Neural progenitor cell (in vitro differentiated cells): ENCODE results near the gene CHST6. TPM values are rescaled to one million over a fixed set of nuclear protein-coding genes. Genes with fewer than 3 reads are reported as not detected.
"Not testable (repeated sequence)": the region's sequence is repeated elsewhere in the genome, so short reads cannot be mapped to it uniquely, and the experiment has no call there.

Experiments
- DNase-seq: peaks from one replicate; pipeline ENCODE4 v3.0.0-alpha.2; 2016; ENCODE audit warnings: low spot score
- H2AFZ ChIP-seq: fragments of 200-600 bp; sonication (generic); replicated peaks from 2 replicates; pipeline ENCODE4 v1.6.1; 2016; ENCODE audit warnings: antibody characterized with exemption
- H3F3A ChIP-seq: fragments of 200-600 bp; sonication (generic); 2 replicates; pipeline ENCODE4 v1.6.1; 2016; ENCODE audit warnings: antibody characterized with exemption, low read depth
- H3K27ac ChIP-seq: fragments of 200-600 bp; sonication (generic); 2 replicates; pipeline ENCODE4 v1.5.1; 2016; ENCODE audit warnings: mild to moderate bottlenecking
- H3K27me3 ChIP-seq: fragments of 200-600 bp; sonication (generic); 2 replicates; pipeline ENCODE4 v1.6.1; 2016; ENCODE audit warnings: mild to moderate bottlenecking, moderate library complexity
- H3K36me3 ChIP-seq: fragments of 200-600 bp; sonication (generic); 2 replicates; pipeline ENCODE4 v1.5.1; 2016
- H3K4me1 ChIP-seq: fragments of 200-600 bp; sonication (generic); 2 replicates; pipeline ENCODE4 v1.6.1; 2016; ENCODE audit warnings: mixed run types
- H3K4me2 ChIP-seq: fragments of 200-600 bp; sonication (generic); 2 replicates; pipeline ENCODE4 v1.6.1; 2016
- H3K4me3 ChIP-seq: fragments of 200-600 bp; sonication (generic); 2 replicates; pipeline ENCODE4 v1.5.1; 2016
- H3K79me2 ChIP-seq: fragments of 200-600 bp; sonication (generic); 2 replicates; pipeline ENCODE4 v1.6.1; 2016; ENCODE audit warnings: low read depth
- H3K9ac ChIP-seq: fragments of 200-600 bp; sonication (generic); 2 replicates; pipeline ENCODE4 v1.6.1; 2016
- H3K9me3 ChIP-seq: fragments of 200-600 bp; sonication (generic); 2 replicates; pipeline ENCODE4 v1.5.1; 2016; ENCODE audit warnings: low read depth
- H4K20me1 ChIP-seq: fragments of 200-600 bp; sonication (generic); 2 replicates; pipeline ENCODE4 v1.6.1; 2016; ENCODE audit warnings: low read depth
- H3K27ac Mint-ChIP-seq: 3 replicates; pipeline ENCODE4 v1.8.0; 2021; ENCODE audit warnings: mixed read lengths
- H3K27me3 Mint-ChIP-seq: 2 replicates; pipeline ENCODE4 v1.8.0; 2022; ENCODE audit warnings: low read depth, mild to moderate bottlenecking, inconsistent platforms, moderate library complexity, mixed read lengths; ENCODE audit not compliant: insufficient read depth
- H3K36me3 Mint-ChIP-seq: 3 replicates; pipeline ENCODE4 v1.8.0; 2021; ENCODE audit warnings: mixed read lengths
- H3K4me1 Mint-ChIP-seq: 3 replicates; pipeline ENCODE4 v1.8.0; 2021; ENCODE audit warnings: mixed read lengths
- H3K4me3 Mint-ChIP-seq: 3 replicates; pipeline ENCODE4 v1.8.0; 2021; ENCODE audit warnings: mild to moderate bottlenecking, moderate library complexity, mixed read lengths
- H3K9me3 Mint-ChIP-seq: 3 replicates; pipeline ENCODE4 v1.8.0; 2020; ENCODE audit warnings: mixed read lengths
- EZH2 ChIP-seq: fragments of 200-600 bp; sonication (generic); IDR thresholded peaks from 2 replicates; pipeline ENCODE4 v1.6.1; 2017; ENCODE audit warnings: antibody characterized with exemption, mild to moderate bottlenecking, moderate library complexity
- EZH2phosphoT487 ChIP-seq: fragments of 200-600 bp; sonication (generic); IDR thresholded peaks from 2 replicates; pipeline ENCODE4 v1.6.1; 2017; ENCODE audit warnings: antibody characterized with exemption
- total RNA-seq: library from RNA; depleted of rRNA; stranded (reverse); fragments of >200 nt; gene quantifications from 2 replicates; pipeline ENCODE4 v1.2.3, GENCODE V29; 2015; ENCODE audit warnings: low replicate concordance
- TF ChIP-seq, protein P1 (sequence below): fragments of 200-600 bp; sonication (generic); IDR thresholded peaks from 2 replicates; pipeline ENCODE4 v1.5.1; 2017; ENCODE audit warnings: antibody characterized with exemption, mild to moderate bottlenecking

The CHST6 gene
- total RNA-seq, 1 donor from 2014 or later: 6.2 TPM

GRCh38 chr16:75502916-75503605, 7.8 kb upstream of the CHST6 start:
- H3K27ac ChIP-seq: no peak overlapping the region
- no peak for DNase-seq

DNA sequence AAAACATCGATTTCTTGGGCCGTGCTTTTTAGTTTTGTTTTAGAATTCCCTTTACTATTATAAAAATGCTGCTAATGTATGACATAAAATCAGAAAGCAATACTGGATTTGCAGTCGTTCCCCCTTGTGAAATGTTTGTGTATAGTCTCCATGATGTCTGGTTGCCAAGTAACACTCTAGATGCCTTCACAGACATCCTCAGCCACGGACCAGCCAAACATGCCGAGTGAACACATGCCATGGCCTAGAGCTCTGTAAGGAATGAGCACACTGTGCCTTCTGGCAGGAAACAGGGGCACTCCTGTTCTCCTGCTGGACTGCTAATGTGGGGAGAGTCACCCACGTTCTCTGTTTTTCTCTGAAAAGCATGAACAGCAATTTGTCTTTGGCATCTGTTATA, 6.6 kb upstream of the CHST6 start:
- not testable (repeated sequence) for H3K4me1 ChIP-seq, DNase-seq, H3K27me3 ChIP-seq, H3F3A ChIP-seq, H3K4me1 Mint-ChIP-seq, H3K4me2 ChIP-seq, H3K4me3 Mint-ChIP-seq, H3K9ac ChIP-seq, H3K9me3 ChIP-seq, H3K79me2 ChIP-seq, H4K20me1 ChIP-seq, H3K27ac Mint-ChIP-seq, H3K4me3 ChIP-seq, H3K36me3 Mint-ChIP-seq, H3K27me3 Mint-ChIP-seq, H3K36me3 ChIP-seq, H3K9me3 Mint-ChIP-seq, H2AFZ ChIP-seq, H3K27ac ChIP-seq

More at GRCh38 chr16:75502916-75503605, 7.8 kb upstream of the CHST6 start:
- H3K4me3 Mint-ChIP-seq: no peak overlapping the region
- H3K27me3 ChIP-seq: no peaks in the 10 kb centered on the region
- peaks cover 6% of the 10 kb centered on the region for H3K4me1 ChIP-seq
- no peaks in the 10 kb centered on the region for H3K36me3 ChIP-seq
- no peak overlapping the region for H3K9ac ChIP-seq
- H3K36me3 Mint-ChIP-seq: no peaks in the 10 kb centered on the region
- no peaks in the 10 kb centered on the region for H3K79me2 ChIP-seq
- H3K27me3 Mint-ChIP-seq: no peaks in the 10 kb centered on the region
- H4K20me1 ChIP-seq: no peaks in the 10 kb centered on the region
- no peak overlapping the region for H3K4me3 ChIP-seq
- no peak overlapping the region for H3K27ac Mint-ChIP-seq
- H2AFZ ChIP-seq: no peak overlapping the region
- TF ChIP-seq, protein P1, sequence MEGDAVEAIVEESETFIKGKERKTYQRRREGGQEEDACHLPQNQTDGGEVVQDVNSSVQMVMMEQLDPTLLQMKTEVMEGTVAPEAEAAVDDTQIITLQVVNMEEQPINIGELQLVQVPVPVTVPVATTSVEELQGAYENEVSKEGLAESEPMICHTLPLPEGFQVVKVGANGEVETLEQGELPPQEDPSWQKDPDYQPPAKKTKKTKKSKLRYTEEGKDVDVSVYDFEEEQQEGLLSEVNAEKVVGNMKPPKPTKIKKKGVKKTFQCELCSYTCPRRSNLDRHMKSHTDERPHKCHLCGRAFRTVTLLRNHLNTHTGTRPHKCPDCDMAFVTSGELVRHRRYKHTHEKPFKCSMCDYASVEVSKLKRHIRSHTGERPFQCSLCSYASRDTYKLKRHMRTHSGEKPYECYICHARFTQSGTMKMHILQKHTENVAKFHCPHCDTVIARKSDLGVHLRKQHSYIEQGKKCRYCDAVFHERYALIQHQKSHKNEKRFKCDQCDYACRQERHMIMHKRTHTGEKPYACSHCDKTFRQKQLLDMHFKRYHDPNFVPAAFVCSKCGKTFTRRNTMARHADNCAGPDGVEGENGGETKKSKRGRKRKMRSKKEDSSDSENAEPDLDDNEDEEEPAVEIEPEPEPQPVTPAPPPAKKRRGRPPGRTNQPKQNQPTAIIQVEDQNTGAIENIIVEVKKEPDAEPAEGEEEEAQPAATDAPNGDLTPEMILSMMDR: no peak
- TF ChIP-seq EZH2 (no peak), EZH2phosphoT487 (no peak)
- H3K4me1 Mint-ChIP-seq: peaks cover 8% of the 10 kb centered on the region
- no peaks in the 10 kb centered on the region for H3K9me3 ChIP-seq
- no peaks in the 10 kb centered on the region for H3K9me3 Mint-ChIP-seq
- peaks cover 5% of the 10 kb centered on the region for H3F3A ChIP-seq
- no peak overlapping the region for H3K4me2 ChIP-seq

DNA sequence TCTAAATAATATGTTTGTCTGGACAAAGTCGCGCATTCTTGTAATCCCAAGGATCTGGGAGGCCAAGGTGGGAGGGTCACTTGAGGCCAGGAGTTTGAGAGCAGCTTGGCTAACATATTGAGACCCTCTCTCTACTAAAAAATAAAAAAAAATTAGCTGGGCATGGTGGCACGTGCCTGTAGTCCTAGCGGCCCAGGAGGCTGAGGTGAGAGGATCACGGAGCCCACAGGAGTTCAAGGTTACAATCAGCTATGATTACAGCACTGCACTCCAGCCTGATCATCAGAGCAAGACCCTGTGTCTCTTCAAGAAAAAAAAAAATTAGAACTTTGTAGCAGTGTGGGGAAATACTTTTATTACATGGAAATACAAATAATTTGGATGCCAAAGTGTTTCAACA, 6.1 kb upstream of the CHST6 start:
- H3K79me2 ChIP-seq: no peaks in the 10 kb centered on the region
- Mint-ChIP-seq H3K36me3 (no peaks in the 10 kb centered on the region), H3K9me3 (no peaks in the 10 kb centered on the region), H3K4me1 (peaks cover 11% of the 10 kb centered on the region), H3K27me3 (peaks cover 2% of the 10 kb centered on the region), H3K4me3 (no peak overlapping the region), H3K27ac (peak overlapping the region; percentile 24)
- H3K9ac ChIP-seq: no peak overlapping the region
- H3K4me2 ChIP-seq: no peak overlapping the region
- H2AFZ ChIP-seq: no peak overlapping the region
- no peaks in the 10 kb centered on the region for H3K27me3 ChIP-seq
- no peaks in the 10 kb centered on the region for H4K20me1 ChIP-seq
- H3K4me1 ChIP-seq: peaks cover 6% of the 10 kb centered on the region
- no peak for TF ChIP-seq EZH2
- TF ChIP-seq, protein P1: no peak
- no peak for TF ChIP-seq EZH2phosphoT487
- H3K9me3 ChIP-seq: no peaks in the 10 kb centered on the region
- no peak overlapping the region for H3K27ac ChIP-seq
- H3F3A ChIP-seq: peaks cover 5% of the 10 kb centered on the region
- H3K4me3 ChIP-seq: no peak overlapping the region
- no peak for DNase-seq
- H3K36me3 ChIP-seq: no peaks in the 10 kb centered on the region

- not testable (repeated sequence) for DNase-seq, H3K27ac ChIP-seq, H3K9ac ChIP-seq, H3K9me3 Mint-ChIP-seq, H3K4me3 ChIP-seq, H4K20me1 ChIP-seq, H3K79me2 ChIP-seq, H2AFZ ChIP-seq, H3K4me2 ChIP-seq, H3K36me3 ChIP-seq, H3K27ac Mint-ChIP-seq, H3K4me3 Mint-ChIP-seq, H3K27me3 ChIP-seq, H3K9me3 ChIP-seq, H3K36me3 Mint-ChIP-seq
- peaks cover 11% of the 10 kb centered on the region for H3K27me3 Mint-ChIP-seq
- Histone ChIP-seq H3F3A (peaks cover 18% of the 10 kb centered on the region), H3K4me1 (peaks cover 11% of the 10 kb centered on the region)
- H3K4me1 Mint-ChIP-seq: peaks cover 19% of the 10 kb centered on the region
These were observed 3.5 kb upstream of the CHST6 start for GRCh38 chr16:75498605-75499322.
